ENCODE results near the gene SPOCD1.
A peak's percentile ranks its signal among the peaks of the same experiment; 100 is the strongest.
"Not testable (repeated sequence)": the region's sequence is repeated elsewhere in the genome, so short reads cannot be mapped to it uniquely, and the experiment has no call there.

The SPOCD1 gene

DNA sequence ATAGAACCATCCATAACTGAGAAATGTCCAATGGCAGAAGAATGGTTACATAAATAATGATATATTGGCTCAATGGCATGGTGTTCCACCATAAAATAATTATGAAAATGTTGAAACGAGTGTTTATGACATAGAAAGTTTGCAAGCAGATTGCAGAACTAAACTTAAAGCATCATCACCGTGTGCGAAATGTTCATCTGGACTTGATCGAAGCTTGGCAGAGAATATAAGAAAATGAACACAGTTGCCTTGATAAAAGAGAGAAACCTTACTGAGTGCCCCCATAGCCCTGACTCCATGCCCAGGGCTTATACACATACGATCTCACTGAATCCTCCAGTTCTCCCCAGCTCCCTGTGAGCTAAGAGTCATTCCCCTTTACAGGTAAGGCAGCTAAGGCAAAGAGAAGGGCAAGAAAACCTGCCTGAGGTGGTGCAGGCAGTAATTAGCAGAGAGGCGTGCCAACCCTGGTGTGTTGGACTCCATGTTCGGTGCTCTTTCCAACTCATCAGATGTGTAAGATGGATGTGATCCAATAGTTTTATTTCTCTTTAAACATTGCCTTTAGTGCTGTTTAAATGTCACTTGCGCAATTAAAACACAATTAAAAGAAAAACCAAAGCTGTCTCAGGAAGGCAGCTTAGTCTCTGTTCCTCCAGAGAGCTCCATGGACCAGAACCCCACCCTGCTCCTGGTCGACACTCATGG is 21.8 kb upstream of the SPOCD1 start:
- Mint-ChIP-seq H3K27me3 (peaks cover 16% of the 10 kb centered on the region), H3K9me3 (no peaks in the 10 kb centered on the region), H3K36me3 (no peaks in the 10 kb centered on the region), H3K4me3 (no peak overlapping the region), H3K27ac (no peak overlapping the region), H3K4me1 (peaks cover 37% of the 10 kb centered on the region)
- no peak for DNase-seq
- CTCF ChIA-PET: interaction anchor here (1.2 to 2.6 kb wide), 3 partner anchors 9 to 127 kb away, joined by 4 to 9 read pairs (median 6); no protein-coding TSS in a partner anchor

DNA sequence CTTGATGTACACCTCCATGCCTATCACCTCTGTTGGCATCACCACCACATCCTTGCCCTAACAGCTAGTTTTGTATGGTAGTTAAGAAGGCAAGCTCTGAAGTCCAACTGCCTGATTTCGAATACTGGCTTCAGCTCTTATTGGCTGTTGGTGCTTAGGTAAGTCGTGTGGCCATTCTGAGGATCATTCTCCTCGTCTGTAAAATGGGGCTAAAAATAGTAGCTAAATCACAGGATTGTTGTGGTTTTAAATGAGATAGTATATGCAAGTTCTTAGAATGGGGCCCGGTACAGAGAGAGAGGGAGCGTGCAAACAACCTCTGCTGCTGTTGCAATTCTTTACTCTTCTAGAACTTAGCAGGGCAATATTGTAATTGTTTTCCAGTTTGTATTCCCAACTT is 20.8 kb upstream of the SPOCD1 start:
- H3K9me3 Mint-ChIP-seq: no peaks in the 10 kb centered on the region

DNA sequence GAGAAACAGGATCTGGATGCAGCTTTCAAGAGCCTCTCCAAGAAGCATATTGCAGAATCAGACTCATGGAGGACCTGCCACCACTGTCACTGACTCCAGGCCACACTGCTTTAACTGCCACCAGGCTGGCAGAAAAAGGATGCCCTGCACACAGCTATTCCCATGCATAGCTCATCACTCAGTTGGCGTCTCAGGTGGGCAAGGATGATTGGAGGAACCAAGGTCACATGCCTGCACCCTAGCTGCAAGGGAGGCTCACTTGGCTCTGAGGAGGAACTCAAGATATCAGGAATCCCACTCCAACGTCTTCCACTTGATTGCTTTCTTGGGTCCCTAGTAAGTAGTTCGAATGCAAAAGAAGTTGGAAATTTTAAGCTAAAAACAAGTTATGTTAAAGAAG is 19.6 kb upstream of the SPOCD1 start:
- Mint-ChIP-seq H3K4me1 (peaks cover 38% of the 10 kb centered on the region), H3K4me3 (no peak overlapping the region), H3K27me3 (peaks cover 16% of the 10 kb centered on the region), H3K27ac (peak overlapping the region; percentile 38), H3K36me3 (no peaks in the 10 kb centered on the region), H3K9me3 (no peaks in the 10 kb centered on the region)
- CTCF ChIA-PET: interaction anchor here (0.6 to 2.6 kb wide), 5 partner anchors 8 to 129 kb away, joined by 3 to 9 read pairs (median 4); no protein-coding TSS in a partner anchor
- no peak for DNase-seq

More for the DNA sequence above, 20.8 kb upstream of the SPOCD1 start:
- H3K27ac Mint-ChIP-seq: peak overlapping the region; percentile 15
- DNase-seq: no peak
- H3K27me3 Mint-ChIP-seq: peaks cover 16% of the 10 kb centered on the region
- CTCF ChIA-PET: interaction anchor here (2.1 to 2.6 kb wide), 2 partner anchors 10 to 128 kb away, joined by 6 to 9 read pairs; no protein-coding TSS in a partner anchor
- H3K4me1 Mint-ChIP-seq: peaks cover 37% of the 10 kb centered on the region
- H3K36me3 Mint-ChIP-seq: no peaks in the 10 kb centered on the region
- no peak overlapping the region for H3K4me3 Mint-ChIP-seq

DNA sequence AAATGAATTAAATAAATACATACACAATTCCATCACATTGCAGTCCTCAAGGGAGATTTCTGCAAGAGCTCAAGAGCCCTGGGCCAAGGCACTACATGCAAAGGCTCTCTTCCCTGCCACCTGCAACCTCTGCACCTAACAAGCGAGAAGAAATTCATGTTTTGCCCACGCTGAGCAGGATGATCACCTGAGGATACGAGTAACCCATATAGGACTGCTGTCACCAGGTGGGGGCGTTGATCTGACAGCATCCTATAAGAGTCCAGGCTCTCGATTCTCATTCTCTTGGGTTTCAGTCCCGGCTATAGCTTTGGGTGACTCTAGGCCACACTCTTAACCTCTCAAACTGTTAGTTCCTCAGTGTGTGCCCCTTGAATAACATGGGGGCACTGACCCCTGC is 18.7 kb upstream of the SPOCD1 start:
- DNase-seq: peak; percentile 41
- no peak overlapping the region for H3K4me3 Mint-ChIP-seq
- CTCF ChIA-PET: interaction anchor here (1.3 kb wide), 1 partner anchor 130 kb away, joined by 3 read pairs; no protein-coding TSS in a partner anchor
- H3K36me3 Mint-ChIP-seq: no peaks in the 10 kb centered on the region
- H3K4me1 Mint-ChIP-seq: peaks cover 37% of the 10 kb centered on the region
- no peaks in the 10 kb centered on the region for H3K9me3 Mint-ChIP-seq
- peaks cover 9% of the 10 kb centered on the region for H3K27me3 Mint-ChIP-seq
- H3K27ac Mint-ChIP-seq: no peak overlapping the region

DNA sequence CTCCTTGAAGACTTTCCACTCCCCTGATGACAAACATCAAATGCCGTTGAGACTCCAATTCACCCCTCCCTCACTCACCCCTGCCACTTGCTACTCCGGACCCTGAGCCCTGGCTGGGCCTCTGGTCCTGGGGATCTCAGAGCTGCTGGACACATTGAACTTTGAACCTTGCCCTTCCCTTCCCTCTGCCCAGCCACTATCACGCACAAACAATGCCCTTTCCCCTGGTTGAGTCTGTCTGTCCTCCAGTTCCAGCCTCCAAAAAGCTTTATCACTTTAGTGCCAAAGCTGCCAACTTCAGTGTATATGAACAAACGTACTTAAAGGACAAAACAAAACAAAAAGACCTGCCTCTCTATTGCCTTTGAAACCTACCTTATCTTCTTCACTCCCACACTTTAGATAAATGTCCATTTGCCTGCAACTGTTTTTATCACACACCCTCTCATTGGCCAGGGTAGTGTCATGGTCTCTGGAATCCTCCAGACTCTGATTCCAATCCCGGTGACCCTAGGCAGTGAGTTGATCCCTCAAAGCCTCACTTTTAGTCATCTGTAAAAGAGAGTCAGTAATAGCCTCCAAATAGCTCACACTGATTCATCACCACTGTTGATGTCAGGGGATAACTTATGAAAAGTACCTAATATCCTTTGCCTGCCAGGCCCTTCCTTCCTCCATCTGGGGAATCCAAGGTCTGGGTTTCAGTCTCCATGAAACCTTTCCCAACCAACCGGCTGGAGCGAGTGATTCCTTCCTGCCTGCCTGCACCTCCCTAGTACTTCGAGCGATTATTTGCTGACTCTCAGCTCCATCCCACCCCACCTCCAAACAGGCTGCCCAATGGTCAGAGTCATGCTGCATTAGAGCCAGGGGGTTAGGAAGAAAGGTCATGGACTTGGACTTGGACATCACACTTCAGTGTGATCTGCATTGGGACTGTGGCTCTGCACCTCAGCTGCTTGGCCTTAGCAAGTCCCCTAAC is 15.9 kb upstream of the SPOCD1 start:
- DNase-seq: no peak
- CTCF ChIA-PET: interaction anchor here (1.0 to 1.4 kb wide), 2 partner anchors 108 to 132 kb away, joined by 4 to 5 read pairs; no protein-coding TSS in a partner anchor
- H3K27ac Mint-ChIP-seq: no peak overlapping the region
- H3K4me3 Mint-ChIP-seq: no peak overlapping the region
- peaks cover 11% of the 10 kb centered on the region for H3K27me3 Mint-ChIP-seq
- peaks cover 46% of the 10 kb centered on the region for H3K4me1 Mint-ChIP-seq
- H3K9me3 Mint-ChIP-seq: no peaks in the 10 kb centered on the region
- H3K36me3 Mint-ChIP-seq: no peaks in the 10 kb centered on the region

DNA sequence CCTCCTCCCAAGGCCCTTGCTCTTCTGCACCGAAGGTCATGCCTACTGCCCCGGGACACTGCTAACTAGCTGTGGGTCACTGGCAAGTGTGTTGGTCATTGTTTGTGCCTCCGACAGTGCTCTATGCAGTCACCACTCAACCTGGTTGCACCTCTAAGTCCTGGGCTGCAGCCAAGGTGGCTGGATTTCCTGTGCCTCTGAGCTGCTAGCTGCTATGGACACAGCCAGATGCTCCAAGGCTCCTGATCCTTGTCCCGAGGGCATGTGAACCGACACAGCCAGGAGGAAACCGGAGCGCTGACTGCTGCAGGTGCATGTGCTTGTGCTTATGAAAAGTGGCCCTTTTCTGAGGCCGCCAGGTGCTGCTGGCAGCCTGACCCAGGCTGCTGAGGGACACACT is 14.7 kb upstream of the SPOCD1 start:
- Mint-ChIP-seq H3K9me3 (no peaks in the 10 kb centered on the region), H3K27ac (no peak overlapping the region), H3K27me3 (peaks cover 11% of the 10 kb centered on the region), H3K4me1 (peaks cover 43% of the 10 kb centered on the region), H3K36me3 (no peaks in the 10 kb centered on the region), H3K4me3 (no peak overlapping the region)
- DNase-seq: no peak
- CTCF ChIA-PET: no interaction called here

DNA sequence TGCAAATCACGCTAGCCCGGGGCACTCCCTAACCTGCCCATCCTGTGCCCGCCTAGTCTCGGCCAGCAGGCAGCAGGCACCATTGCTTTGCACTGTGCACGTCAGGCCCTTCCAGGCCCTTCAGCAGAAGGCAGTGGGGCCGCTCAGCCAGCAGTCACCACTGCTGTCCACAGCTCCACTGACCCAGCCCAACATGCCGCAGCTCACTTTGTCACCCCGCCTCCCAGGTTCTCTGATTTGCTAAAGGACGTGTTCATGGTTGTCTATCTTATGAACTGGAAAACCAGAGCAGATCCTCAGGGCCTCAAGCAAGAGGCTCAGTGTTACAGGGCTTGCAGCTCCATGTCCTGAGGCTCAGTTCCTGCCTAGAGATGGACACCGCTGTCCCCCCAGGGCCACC is 14.2 kb upstream of the SPOCD1 start:
- Mint-ChIP-seq H3K4me1 (peaks cover 39% of the 10 kb centered on the region), H3K9me3 (no peaks in the 10 kb centered on the region), H3K4me3 (no peak overlapping the region), H3K36me3 (no peaks in the 10 kb centered on the region), H3K27ac (no peak overlapping the region), H3K27me3 (peaks cover 11% of the 10 kb centered on the region)
- CTCF ChIA-PET: no interaction called here
- DNase-seq: no peak

DNA sequence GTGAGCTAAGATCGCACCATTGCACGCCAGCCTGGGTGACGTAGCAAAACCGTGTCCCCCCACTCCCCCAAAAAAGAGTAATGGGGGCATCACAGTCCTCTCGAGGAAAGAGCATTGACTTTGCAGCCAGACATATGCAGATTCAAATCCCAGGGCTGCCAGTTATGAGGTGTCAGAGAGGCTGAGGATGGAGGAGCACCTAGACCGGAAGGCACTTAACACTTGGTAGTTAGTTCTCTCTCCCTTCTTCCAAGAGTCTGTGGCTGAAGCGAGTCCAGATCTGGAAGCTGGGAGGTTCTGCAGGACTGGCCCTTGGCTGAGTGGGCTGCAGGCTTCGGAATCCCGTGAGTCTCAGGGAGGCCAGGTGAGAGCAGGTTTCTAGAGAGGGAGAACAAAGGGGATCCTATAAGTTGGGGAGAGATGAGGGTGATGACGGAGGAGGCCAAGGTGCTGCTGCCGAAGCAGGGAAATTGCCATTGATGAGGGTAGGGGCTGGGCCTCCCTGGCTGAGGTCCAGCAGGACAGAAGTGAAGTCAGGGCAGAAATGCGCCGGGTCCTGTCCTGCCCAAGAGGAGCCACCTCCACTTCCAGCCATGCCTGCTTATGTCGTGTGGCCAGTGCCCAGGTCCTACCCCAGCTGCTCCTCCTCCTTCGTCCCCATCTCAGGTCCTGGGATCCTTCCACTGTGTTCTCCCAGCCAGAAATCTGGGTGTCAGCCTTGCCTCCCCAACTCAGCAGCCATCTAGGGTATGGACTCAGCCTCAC is 13.3 kb upstream of the SPOCD1 start:
- CTCF ChIA-PET: interaction anchor here (1.5 kb wide), 1 partner anchor 12 kb away, joined by 3 read pairs; no protein-coding TSS in a partner anchor
- no peak for DNase-seq
- Mint-ChIP-seq H3K4me3 (no peak overlapping the region), H3K4me1 (peaks cover 39% of the 10 kb centered on the region), H3K9me3 (no peaks in the 10 kb centered on the region), H3K36me3 (no peaks in the 10 kb centered on the region), H3K27ac (no peak overlapping the region), H3K27me3 (peaks cover 11% of the 10 kb centered on the region)

DNA sequence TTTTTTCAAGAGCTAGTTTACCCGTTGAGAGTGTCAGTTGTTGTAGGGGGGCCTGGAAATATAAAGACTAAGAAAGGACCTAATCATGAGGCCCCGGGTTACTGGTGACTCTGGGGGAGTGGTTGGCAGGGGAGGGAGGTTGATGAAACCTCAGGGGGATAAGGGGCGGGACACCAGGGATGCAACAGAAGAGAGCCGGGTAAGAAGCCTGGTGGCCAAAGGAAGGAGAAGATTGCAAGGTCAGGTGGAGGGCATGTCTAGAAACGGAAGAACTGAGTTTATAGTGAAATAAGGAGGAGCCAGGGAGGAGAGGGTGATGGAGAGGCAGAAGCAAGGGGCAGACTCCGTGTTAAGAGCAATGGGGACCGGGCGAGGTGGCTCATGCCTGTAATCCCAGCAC is 12.5 kb upstream of the SPOCD1 start:
- CTCF ChIA-PET: interaction anchor here (1.5 to 2.2 kb wide), 2 partner anchors 11 to 136 kb away, joined by 3 to 9 read pairs; no protein-coding TSS in a partner anchor
- H3K27me3 Mint-ChIP-seq: peaks cover 11% of the 10 kb centered on the region

DNA sequence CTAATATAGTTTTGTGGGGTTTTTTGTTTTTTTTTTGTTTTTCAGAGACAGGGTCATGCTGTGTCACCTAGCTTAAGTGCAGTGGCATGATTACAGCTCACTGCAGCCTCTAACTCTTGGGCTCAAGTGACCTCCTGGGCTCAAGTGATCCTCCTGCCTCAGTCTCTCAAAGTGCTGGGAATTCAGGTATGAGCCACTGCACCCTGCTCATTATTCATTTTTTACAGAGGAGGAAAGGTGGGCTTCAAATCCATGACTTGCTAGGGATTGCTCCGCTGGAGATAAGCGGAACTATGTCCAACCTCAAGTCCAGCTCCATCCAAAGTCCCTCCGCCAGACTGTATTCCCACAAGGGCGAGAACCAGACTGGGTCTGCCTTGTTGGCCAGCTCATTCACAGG is 8.0 kb upstream of the SPOCD1 start:
- Mint-ChIP-seq H3K9me3 (no peaks in the 10 kb centered on the region), H3K27ac (no peak overlapping the region), H3K4me3 (no peak overlapping the region), H3K4me1 (peaks cover 30% of the 10 kb centered on the region), H3K36me3 (no peaks in the 10 kb centered on the region), H3K27me3 (peaks cover 4% of the 10 kb centered on the region)
- DNase-seq: no peak
- CTCF ChIA-PET: no interaction called here

More for the DNA sequence above, 12.5 kb upstream of the SPOCD1 start:
- Mint-ChIP-seq H3K27ac (peak overlapping the region; percentile 95), H3K4me3 (no peak overlapping the region), H3K4me1 (peaks cover 39% of the 10 kb centered on the region), H3K36me3 (no peaks in the 10 kb centered on the region), H3K9me3 (no peaks in the 10 kb centered on the region)
- DNase-seq: no peak

DNA sequence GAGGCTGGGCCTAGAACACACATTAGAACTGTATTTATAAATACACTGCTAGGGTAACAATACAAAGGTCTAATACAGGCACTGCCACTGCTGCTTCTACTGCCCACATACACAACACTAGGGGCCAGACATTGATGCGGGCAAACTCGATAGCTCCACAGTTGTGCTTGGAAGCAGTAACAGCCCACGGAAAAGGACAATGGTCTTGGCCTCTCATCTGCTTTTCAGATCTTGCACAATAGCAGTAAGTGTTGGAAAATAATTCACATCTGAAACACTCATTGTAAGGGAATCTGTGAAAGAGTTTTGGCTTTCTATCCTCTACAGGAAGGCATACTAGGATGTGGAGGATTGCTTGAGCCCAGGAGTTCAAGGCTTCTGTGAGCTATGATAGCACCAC is 6.9 kb upstream of the SPOCD1 start:
- DNase-seq: no peak
- H3K9me3 Mint-ChIP-seq: no peaks in the 10 kb centered on the region
- CTCF ChIA-PET: interaction anchor here (1.2 kb wide), 1 partner anchor 37 kb away, joined by 3 read pairs; no protein-coding TSS in a partner anchor

DNA sequence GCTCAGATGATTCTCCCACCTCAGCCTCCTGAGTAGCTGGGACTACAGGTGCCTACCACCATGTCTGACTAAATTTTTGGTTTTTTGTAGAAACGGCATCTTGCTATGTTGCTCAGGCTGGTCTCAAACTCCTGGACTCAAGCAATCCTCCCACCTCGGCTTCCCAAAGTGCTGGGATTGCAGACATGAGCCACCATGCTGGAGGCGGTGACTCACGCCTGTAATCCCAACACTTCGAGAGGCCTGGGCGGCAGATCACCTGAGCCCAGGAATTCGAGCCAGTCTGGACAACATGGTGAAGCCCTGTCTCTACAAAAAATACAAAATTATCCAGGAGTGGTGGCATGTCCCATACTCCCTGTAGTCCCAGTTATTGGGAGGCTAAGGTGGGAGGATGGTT is 4.4 kb upstream of the SPOCD1 start:
- DNase-seq, H3K36me3 Mint-ChIP-seq, H3K27ac Mint-ChIP-seq, H3K9me3 Mint-ChIP-seq, H3K4me3 Mint-ChIP-seq, CTCF ChIA-PET, H3K27me3 Mint-ChIP-seq: not testable (repeated sequence)
- peaks cover 15% of the 10 kb centered on the region for H3K4me1 Mint-ChIP-seq

More for the DNA sequence above, 6.9 kb upstream of the SPOCD1 start:
- Mint-ChIP-seq H3K27me3 (no peaks in the 10 kb centered on the region), H3K4me3 (no peak overlapping the region), H3K27ac (no peak overlapping the region), H3K4me1 (peaks cover 20% of the 10 kb centered on the region), H3K36me3 (no peaks in the 10 kb centered on the region)

DNA sequence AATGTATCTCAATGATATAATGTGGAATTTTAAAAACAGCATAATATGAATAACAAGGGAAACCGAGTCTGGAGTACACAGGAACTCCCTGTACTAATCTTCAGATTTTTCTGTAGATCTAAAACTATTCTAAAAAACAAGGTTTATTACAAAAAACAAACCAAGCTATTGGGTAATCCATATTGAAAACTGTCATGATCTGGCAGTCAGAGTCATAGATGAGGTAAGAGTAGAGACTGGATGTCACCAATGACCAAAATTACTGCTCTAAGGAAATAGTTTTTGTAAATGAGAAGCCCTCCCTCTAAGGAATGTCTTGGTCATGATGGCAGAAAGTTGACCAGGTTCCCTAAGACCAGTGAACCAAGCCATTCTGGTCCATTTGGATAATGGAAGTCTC is 2.4 kb upstream of the SPOCD1 start:
- Mint-ChIP-seq H3K9me3 (no peaks in the 10 kb centered on the region), H3K27me3 (peaks cover 4% of the 10 kb centered on the region), H3K4me3 (no peak overlapping the region), H3K27ac (no peak overlapping the region), H3K4me1 (peaks cover 14% of the 10 kb centered on the region), H3K36me3 (no peaks in the 10 kb centered on the region)
- no peak for DNase-seq
- CTCF ChIA-PET: no interaction called here

Data from activated naive CD4-positive, alpha-beta T cell treated with anti-CD3 and anti-CD28 coated beads, Interleukin-2, amount 10 ng/mL, durations not matched to agents 7 days and 5 days (primary cell).